ENCODE data around the gene TM4SF18.

The TM4SF18 gene

DNA sequence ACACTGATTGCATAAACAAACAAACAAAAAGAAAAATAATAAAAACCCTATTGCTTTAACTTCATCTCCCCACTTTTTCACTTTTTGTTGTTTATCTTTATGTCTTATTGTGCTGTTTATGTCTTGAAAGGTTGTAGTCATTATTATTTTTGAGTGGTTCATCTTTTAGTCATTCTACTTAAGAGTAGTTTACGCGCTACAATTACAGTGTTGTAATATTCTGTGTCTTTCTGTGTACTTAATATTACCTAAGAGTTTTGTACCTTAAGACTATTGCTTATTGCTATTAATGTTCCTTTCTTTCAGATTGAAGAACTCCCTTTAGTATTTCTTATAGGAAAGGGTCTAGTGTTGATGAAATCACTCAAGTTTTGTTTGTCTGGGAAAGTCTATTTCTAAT lies 28.1 kb downstream of the TM4SF18 start:
- Histone ChIP-seq H3K36me3 (ENCODE audit: control insufficient read depth, insufficient read depth, low read length) (no peaks in the 10 kb centered on the region), H3K27me3 (ENCODE audit: control insufficient read depth, insufficient read depth, low read length) (no peaks in the 10 kb centered on the region), H3K4me3 (ENCODE audit: low read depth, low read length) (no peak overlapping the region), H3K4me1 (ENCODE audit: control insufficient read depth, insufficient read depth, low read length) (no peaks in the 10 kb centered on the region; the same call in 1 of the 2 replicates), H3K9ac (ENCODE audit: low read depth, low read length) (no peak overlapping the region), H3K27ac (ENCODE audit: low read depth, low read length) (no peak overlapping the region), H3K9me3 (ENCODE audit: control insufficient read depth, insufficient read depth, low read length) (no peaks in the 10 kb centered on the region)

DNA sequence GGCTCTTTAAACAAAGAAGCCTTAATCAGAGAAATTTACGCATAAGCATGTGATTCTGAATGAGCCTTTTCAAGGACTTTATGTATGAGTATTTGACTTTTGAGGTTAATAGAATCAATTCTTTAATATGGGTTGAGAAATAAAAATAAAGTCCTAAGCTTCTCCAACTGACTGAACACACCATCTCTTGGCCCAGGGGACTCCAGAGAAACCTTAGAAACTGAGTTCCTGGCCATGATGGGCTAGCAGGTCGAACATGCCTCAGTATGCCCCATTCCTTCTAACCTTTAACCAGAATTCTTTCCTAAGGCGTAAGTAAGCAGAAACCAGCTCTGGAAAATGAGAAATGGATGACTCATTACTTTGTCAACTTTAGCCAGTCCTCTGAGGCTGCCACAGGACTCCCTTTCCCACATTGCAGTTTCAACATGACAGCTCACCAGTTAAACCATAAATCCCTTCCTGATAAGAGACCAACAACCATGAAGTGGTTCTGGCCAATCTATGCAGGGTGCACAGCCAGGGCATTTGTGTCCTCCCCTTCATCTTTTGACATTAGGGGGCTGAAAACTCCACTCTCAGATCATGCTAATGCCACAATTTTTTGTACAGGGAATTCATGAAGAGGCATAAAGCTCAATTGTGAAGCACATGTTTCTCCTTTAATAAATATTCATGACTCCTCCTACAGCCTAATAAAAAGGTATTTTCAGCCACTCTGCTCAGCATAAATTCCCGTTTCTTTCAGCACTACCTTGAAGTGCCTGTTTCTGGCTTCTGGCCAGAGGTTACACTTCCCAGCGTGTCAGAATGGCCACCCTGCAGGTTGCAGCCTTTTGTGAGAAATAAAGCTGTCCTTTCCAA lies 33.3 kb downstream of the TM4SF18 start:
- Histone ChIP-seq H3K36me3 (ENCODE audit: control insufficient read depth, insufficient read depth, low read length) (no peaks in the 10 kb centered on the region), H3K27me3 (ENCODE audit: control insufficient read depth, insufficient read depth, low read length) (no peaks in the 10 kb centered on the region), H3K9ac (ENCODE audit: low read depth, low read length) (no peak overlapping the region), H3K9me3 (ENCODE audit: control insufficient read depth, insufficient read depth, low read length) (no peaks in the 10 kb centered on the region), H3K4me1 (ENCODE audit: control insufficient read depth, insufficient read depth, low read length) (no peaks in the 10 kb centered on the region; the same call in 1 of the 2 replicates), H3K27ac (ENCODE audit: low read depth, low read length) (peak overlapping the region; percentile 67), H3K4me3 (ENCODE audit: low read depth, low read length) (no peak overlapping the region)

- Histone ChIP-seq H3K27ac (ENCODE audit: low read depth, low read length) (no peak overlapping the region), H3K4me3 (ENCODE audit: low read depth, low read length) (no peak overlapping the region), H3K9ac (ENCODE audit: low read depth, low read length) (no peak overlapping the region), H3K27me3 (ENCODE audit: control insufficient read depth, insufficient read depth, low read length) (no peaks in the 10 kb centered on the region), H3K36me3 (ENCODE audit: control insufficient read depth, insufficient read depth, low read length) (no peaks in the 10 kb centered on the region), H3K4me1 (ENCODE audit: control insufficient read depth, insufficient read depth, low read length) (no peaks in the 10 kb centered on the region; the same call in 1 of the 2 replicates), H3K9me3 (ENCODE audit: control insufficient read depth, insufficient read depth, low read length) (no peaks in the 10 kb centered on the region)
Measured at GRCh38 chr3:149296972-149297371, 36.5 kb downstream of the TM4SF18 start.

GRCh38 chr3:149292666-149293065 lies 40.8 kb downstream of the TM4SF18 start:
- Histone ChIP-seq H3K4me3 (ENCODE audit: low read depth, low read length) (no peak overlapping the region), H3K27ac (ENCODE audit: low read depth, low read length) (no peak overlapping the region), H3K9me3 (ENCODE audit: control insufficient read depth, insufficient read depth, low read length) (no peaks in the 10 kb centered on the region), H3K9ac (ENCODE audit: low read depth, low read length) (no peak overlapping the region), H3K36me3 (ENCODE audit: control insufficient read depth, insufficient read depth, low read length) (no peaks in the 10 kb centered on the region), H3K4me1 (ENCODE audit: control insufficient read depth, insufficient read depth, low read length) (no peaks in the 10 kb centered on the region), H3K27me3 (ENCODE audit: control insufficient read depth, insufficient read depth, low read length) (no peaks in the 10 kb centered on the region)

GRCh38 chr3:149291178-149291577 lies 42.3 kb downstream of the TM4SF18 start:
- Histone ChIP-seq H3K36me3 (ENCODE audit: control insufficient read depth, insufficient read depth, low read length) (no peaks in the 10 kb centered on the region), H3K27me3 (ENCODE audit: control insufficient read depth, insufficient read depth, low read length) (no peaks in the 10 kb centered on the region), H3K4me3 (ENCODE audit: low read depth, low read length) (no peak overlapping the region), H3K4me1 (ENCODE audit: control insufficient read depth, insufficient read depth, low read length) (no peaks in the 10 kb centered on the region), H3K27ac (ENCODE audit: low read depth, low read length) (no peak overlapping the region), H3K9me3 (ENCODE audit: control insufficient read depth, insufficient read depth, low read length) (no peaks in the 10 kb centered on the region), H3K9ac (ENCODE audit: low read depth, low read length) (no peak overlapping the region)

- H3K4me3 ChIP-seq (ENCODE audit: low read depth, low read length), result no peak overlapping the region
- H3K36me3 ChIP-seq (ENCODE audit: control insufficient read depth, insufficient read depth, low read length), result no peaks in the 10 kb centered on the region
- no peak overlapping the region for H3K27ac ChIP-seq (ENCODE audit: low read depth, low read length)
- H3K4me1 ChIP-seq (ENCODE audit: control insufficient read depth, insufficient read depth, low read length), result no peaks in the 10 kb centered on the region
- H3K9ac ChIP-seq (ENCODE audit: low read depth, low read length), result no peak overlapping the region
- H3K27me3 ChIP-seq (ENCODE audit: control insufficient read depth, insufficient read depth, low read length), result no peaks in the 10 kb centered on the region
- H3K9me3 ChIP-seq (ENCODE audit: control insufficient read depth, insufficient read depth, low read length), result no peaks in the 10 kb centered on the region
Measured at GRCh38 chr3:149288655-149289054, 44.8 kb downstream of the TM4SF18 start.

GRCh38 chr3:149284034-149284433 lies 49.4 kb downstream of the TM4SF18 start:
- Histone ChIP-seq H3K27me3 (ENCODE audit: control insufficient read depth, insufficient read depth, low read length) (no peaks in the 10 kb centered on the region), H3K36me3 (ENCODE audit: control insufficient read depth, insufficient read depth, low read length) (no peaks in the 10 kb centered on the region), H3K4me3 (ENCODE audit: low read depth, low read length) (no peak overlapping the region), H3K9me3 (ENCODE audit: control insufficient read depth, insufficient read depth, low read length) (no peaks in the 10 kb centered on the region), H3K27ac (ENCODE audit: low read depth, low read length) (no peak overlapping the region), H3K9ac (ENCODE audit: low read depth, low read length) (no peak overlapping the region), H3K4me1 (ENCODE audit: control insufficient read depth, insufficient read depth, low read length) (no peaks in the 10 kb centered on the region)

- no peak overlapping the region for H3K27ac ChIP-seq (ENCODE audit: low read depth, low read length)
Measured at GRCh38 chr3:149283401-149283800, 50.0 kb downstream of the TM4SF18 start.

GRCh38 chr3:149282836-149283235 lies 50.6 kb downstream of the TM4SF18 start:
- H3K9me3 ChIP-seq (ENCODE audit: control insufficient read depth, insufficient read depth, low read length), result no peaks in the 10 kb centered on the region
- H3K36me3 ChIP-seq (ENCODE audit: control insufficient read depth, insufficient read depth, low read length), result no peaks in the 10 kb centered on the region
- H3K27ac ChIP-seq (ENCODE audit: low read depth, low read length), result no peak overlapping the region
- no peak overlapping the region for H3K9ac ChIP-seq (ENCODE audit: low read depth, low read length)
- no peaks in the 10 kb centered on the region for H3K4me1 ChIP-seq (ENCODE audit: control insufficient read depth, insufficient read depth, low read length)
- no peaks in the 10 kb centered on the region for H3K27me3 ChIP-seq (ENCODE audit: control insufficient read depth, insufficient read depth, low read length)
- no peak overlapping the region for H3K4me3 ChIP-seq (ENCODE audit: low read depth, low read length)

More at GRCh38 chr3:149283401-149283800, 50.0 kb downstream of the TM4SF18 start:
- H3K4me3 ChIP-seq (ENCODE audit: low read depth, low read length), result no peak overlapping the region
- no peaks in the 10 kb centered on the region for H3K9me3 ChIP-seq (ENCODE audit: control insufficient read depth, insufficient read depth, low read length)
- no peaks in the 10 kb centered on the region for H3K4me1 ChIP-seq (ENCODE audit: control insufficient read depth, insufficient read depth, low read length)
- no peaks in the 10 kb centered on the region for H3K27me3 ChIP-seq (ENCODE audit: control insufficient read depth, insufficient read depth, low read length)
- no peaks in the 10 kb centered on the region for H3K36me3 ChIP-seq (ENCODE audit: control insufficient read depth, insufficient read depth, low read length)
- no peak overlapping the region for H3K9ac ChIP-seq (ENCODE audit: low read depth, low read length)

DNA sequence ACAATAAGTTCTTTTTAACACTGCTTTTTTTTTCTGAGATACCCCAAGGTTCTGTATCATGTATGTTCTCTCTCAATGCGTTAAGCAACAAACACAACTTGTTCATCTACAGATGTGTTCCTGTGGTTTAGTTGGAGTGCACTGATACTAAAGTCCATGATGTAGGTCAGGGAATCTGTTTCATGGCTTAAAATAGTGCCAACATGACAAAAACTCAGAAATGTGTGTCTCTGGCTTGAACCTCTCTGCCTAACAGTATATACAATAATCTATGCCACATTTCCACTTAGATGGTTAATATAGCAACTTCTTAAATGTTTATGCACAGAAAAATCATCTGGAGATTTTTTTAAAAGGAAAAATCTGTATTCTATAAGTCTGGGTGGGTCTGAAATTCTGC lies 51.1 kb downstream of the TM4SF18 start:
- Histone ChIP-seq H3K4me1 (ENCODE audit: control insufficient read depth, insufficient read depth, low read length) (no peaks in the 10 kb centered on the region), H3K9me3 (ENCODE audit: control insufficient read depth, insufficient read depth, low read length) (no peaks in the 10 kb centered on the region), H3K36me3 (ENCODE audit: control insufficient read depth, insufficient read depth, low read length) (no peaks in the 10 kb centered on the region), H3K27me3 (ENCODE audit: control insufficient read depth, insufficient read depth, low read length) (no peaks in the 10 kb centered on the region), H3K9ac (ENCODE audit: low read depth, low read length) (no peak overlapping the region), H3K4me3 (ENCODE audit: low read depth, low read length) (no peak overlapping the region), H3K27ac (ENCODE audit: low read depth, low read length) (no peak overlapping the region)

DNA sequence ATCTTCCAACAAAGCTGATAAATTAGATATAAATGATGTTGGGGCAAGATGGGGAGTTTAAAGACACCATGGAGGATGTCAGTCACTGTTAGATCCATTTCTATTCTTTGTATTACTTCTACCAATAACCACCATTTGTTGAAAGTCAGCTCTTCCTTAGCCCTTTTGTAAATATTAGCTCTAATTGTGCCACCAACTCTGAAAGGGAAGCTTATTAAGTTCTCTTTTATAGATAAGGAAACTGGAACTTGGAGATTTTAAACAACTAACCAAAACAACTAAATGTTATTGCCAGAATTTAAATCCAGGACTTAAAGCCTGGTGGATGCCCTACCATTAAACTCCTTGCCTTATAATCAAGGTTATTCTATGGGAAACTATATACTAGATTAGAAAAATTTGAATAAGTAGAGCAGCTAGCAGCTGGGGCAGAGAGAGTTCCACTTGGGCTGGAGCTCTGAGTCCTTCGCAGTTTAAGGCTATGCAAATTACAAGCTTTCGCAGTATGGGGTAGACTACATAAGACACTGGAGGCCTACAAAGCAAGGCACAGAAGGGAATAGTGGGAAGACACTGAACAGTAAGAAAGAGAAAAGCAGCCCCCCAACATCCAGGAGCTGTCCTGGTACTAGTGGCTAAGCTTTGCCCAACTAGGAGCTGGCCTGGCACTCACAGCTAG lies 52.6 kb downstream of the TM4SF18 start:
- Histone ChIP-seq H3K9me3 (ENCODE audit: control insufficient read depth, insufficient read depth, low read length) (no peaks in the 10 kb centered on the region), H3K4me1 (ENCODE audit: control insufficient read depth, insufficient read depth, low read length) (no peaks in the 10 kb centered on the region), H3K9ac (ENCODE audit: low read depth, low read length) (no peak overlapping the region), H3K4me3 (ENCODE audit: low read depth, low read length) (no peak overlapping the region), H3K27ac (ENCODE audit: low read depth, low read length) (peak overlapping the region; percentile 50), H3K36me3 (ENCODE audit: control insufficient read depth, insufficient read depth, low read length) (no peaks in the 10 kb centered on the region), H3K27me3 (ENCODE audit: control insufficient read depth, insufficient read depth, low read length) (no peaks in the 10 kb centered on the region)
